Calu3 (cell line): Measurements from ENCODE around the gene NUP93. TPM values are rescaled to one million over a fixed set of nuclear protein-coding genes. Genes with fewer than 3 reads are reported as not detected.

ENCODE experiments used
- BruUV-seq: library from RNA; stranded (reverse); fragments of 400-500 nt; replicated peaks from 2 replicates; lab custom pipeline; 2021; lab: Mats Ljungman, UMichigan
- CTCF ChIA-PET: fragments of 300-600 bp; sonication (Branson Sonifier 250); formaldehyde crosslinking; loops from one replicate; lab custom pipeline; 2022; ENCODE audit warnings: antibody characterized with exemption; lab: Charles Lee
- DNase-seq: peaks from one replicate; pipeline ENCODE4 v3.0.0; 2022
- H3K27ac Mint-ChIP-seq: one replicate; pipeline ENCODE4 v1.8.0; 2022; ENCODE audit warnings: mixed read lengths; ENCODE audit not compliant: unreplicated experiment
- H3K27me3 Mint-ChIP-seq: one replicate; pipeline ENCODE4 v1.8.0; 2022; ENCODE audit warnings: mixed read lengths; ENCODE audit not compliant: unreplicated experiment
- H3K36me3 Mint-ChIP-seq: one replicate; pipeline ENCODE4 v1.8.0; 2022; ENCODE audit warnings: mild to moderate bottlenecking, moderate library complexity, mixed read lengths; ENCODE audit not compliant: insufficient read depth, unreplicated experiment
- H3K4me1 Mint-ChIP-seq: one replicate; pipeline ENCODE4 v1.8.0; 2022; ENCODE audit warnings: mild to moderate bottlenecking, low read depth, mixed read lengths; ENCODE audit not compliant: unreplicated experiment
- H3K4me3 Mint-ChIP-seq: one replicate; pipeline ENCODE4 v1.8.0; 2022; ENCODE audit warnings: mild to moderate bottlenecking, low read depth, moderate library complexity, mixed read lengths; ENCODE audit not compliant: unreplicated experiment
- H3K9me3 Mint-ChIP-seq: one replicate; pipeline ENCODE4 v1.8.0; 2022; ENCODE audit warnings: low read depth, mixed read lengths; ENCODE audit not compliant: unreplicated experiment
- CTCF ChIP-seq: fragments of 200-600 bp; IDR thresholded peaks from one replicate; pipeline ENCODE4 v1.8.0; 2022; ENCODE audit warnings: antibody characterized with exemption; ENCODE audit not compliant: unreplicated experiment
- intact Hi-C: fragments of 100-400 bp; cut with micrococcal nuclease; formaldehyde crosslinking; loops from one replicate; pipeline ENCODE4 v1.10.0; 2022; ENCODE audit not compliant: unreplicated experiment
- total RNA-seq: library from RNA; stranded (reverse); gene quantifications from 2 replicates; pipeline ENCODE4 v1.2.3, GENCODE V29; 2022

NUP93 gene
- total RNA-seq, 1 experiment from 2014 or later: 120 TPM

DNA sequence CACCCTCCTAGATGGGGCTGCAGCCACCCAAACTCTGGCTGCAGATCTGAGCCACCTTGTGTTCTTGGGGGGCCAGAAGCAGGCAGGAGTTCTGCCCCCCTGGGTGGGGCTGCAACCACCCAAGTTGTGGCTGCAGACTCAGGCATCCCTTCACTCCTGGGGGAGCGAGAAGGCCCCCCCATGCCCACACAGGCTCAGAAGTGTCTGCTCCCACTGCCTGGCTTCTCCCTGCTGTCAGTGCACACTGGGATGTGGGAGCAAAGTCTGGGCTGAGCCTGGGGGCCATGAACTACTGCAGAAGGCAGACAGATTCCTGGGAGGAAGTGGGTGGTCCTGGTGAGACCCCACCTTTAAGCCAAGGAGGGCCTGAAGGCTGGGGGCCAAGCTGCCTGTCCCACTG, 34.7 kb upstream of the NUP93 start:
- H3K4me3 Mint-ChIP-seq: no peak overlapping the region
- peaks cover 2% of the 10 kb centered on the region for H3K9me3 Mint-ChIP-seq
- intact Hi-C loops: no loop called here
- CTCF ChIA-PET: no interaction called here
- no peak for DNase-seq
- H3K27ac Mint-ChIP-seq: no peak overlapping the region
- BruUV-seq: no TSS peak
- H3K27me3 Mint-ChIP-seq: no peaks in the 10 kb centered on the region
- H3K36me3 Mint-ChIP-seq: no peaks in the 10 kb centered on the region
- peaks cover 21% of the 10 kb centered on the region for H3K4me1 Mint-ChIP-seq
- no peak for TF ChIP-seq CTCF

- intact Hi-C loops: no loop called here
- Mint-ChIP-seq H3K9me3 (peaks cover 2% of the 10 kb centered on the region), H3K27ac (no peak overlapping the region), H3K4me1 (peaks cover 7% of the 10 kb centered on the region), H3K4me3 (no peak overlapping the region), H3K36me3 (no peaks in the 10 kb centered on the region), H3K27me3 (no peaks in the 10 kb centered on the region)
- BruUV-seq: no TSS peak
- no peak for TF ChIP-seq CTCF
- DNase-seq: no peak
- CTCF ChIA-PET: interaction anchor here (0.6 kb wide), 1 partner anchor 203 kb away, joined by 4 read pairs; no protein-coding TSS in a partner anchor
Measured at GRCh38 chr16:56697456-56698155, 32.3 kb upstream of the NUP93 start.

DNA sequence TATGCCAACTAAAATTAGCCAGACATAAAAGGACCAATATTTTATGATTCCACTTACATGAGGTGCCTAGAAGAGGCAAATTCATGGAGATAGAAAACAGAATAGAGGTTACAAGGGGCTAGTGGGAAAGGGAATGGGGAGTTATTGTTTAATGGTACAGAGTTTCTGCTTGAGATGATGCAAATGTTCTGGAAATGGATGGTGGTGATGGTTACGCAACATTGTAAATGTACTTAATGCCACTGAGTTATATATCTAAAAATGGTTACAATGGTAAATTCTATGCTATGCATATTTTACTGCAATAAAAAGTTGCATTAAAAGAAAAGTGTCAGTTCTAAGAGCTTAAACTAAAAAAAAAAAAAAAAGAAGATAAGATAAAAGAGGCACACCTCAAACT, 29.7 kb upstream of the NUP93 start:
- no TSS peak for BruUV-seq
- Mint-ChIP-seq H3K9me3 (peaks cover 2% of the 10 kb centered on the region), H3K27ac (no peak overlapping the region), H3K4me1 (no peaks in the 10 kb centered on the region), H3K27me3 (no peaks in the 10 kb centered on the region), H3K36me3 (no peaks in the 10 kb centered on the region), H3K4me3 (no peak overlapping the region)
- TF ChIP-seq CTCF: no peak
- no peak for DNase-seq
- CTCF ChIA-PET: interaction anchor here (0.7 to 3.0 kb wide), 5 partner anchors 27 to 124 kb away, joined by 3 to 71 read pairs (median 13); no protein-coding TSS in a partner anchor
- intact Hi-C loops: no loop called here

GRCh38 chr16:56700631-56701030, 29.3 kb upstream of the NUP93 start:
- intact Hi-C loops: no loop called here
- no TSS peak for BruUV-seq
- H3K36me3 Mint-ChIP-seq: no peaks in the 10 kb centered on the region

More at GRCh38 chr16:56700631-56701030, 29.3 kb upstream of the NUP93 start:
- no peak for DNase-seq
- Mint-ChIP-seq H3K27ac (no peak overlapping the region), H3K9me3 (peaks cover 2% of the 10 kb centered on the region), H3K27me3 (no peaks in the 10 kb centered on the region), H3K4me3 (no peak overlapping the region), H3K4me1 (no peaks in the 10 kb centered on the region)
- CTCF ChIA-PET: interaction anchor here (0.7 to 3.0 kb wide), 6 partner anchors 28 to 124 kb away, joined by 3 to 71 read pairs (median 16); no protein-coding TSS in a partner anchor
- TF ChIP-seq CTCF: no peak
